PC-9 (cell line): ENCODE measurements around the gene RAF1.

ENCODE experiments used
- CTCF ChIP-seq: fragments of 200-600 bp; sonication (generic); conservative IDR thresholded peaks from 2 replicates; pipeline ENCODE4 v1.6.1; 2017; ENCODE audit warnings: mixed run types, antibody characterized with exemption, mild to moderate bottlenecking, moderate library complexity
- EZH2 ChIP-seq: fragments of 200-600 bp; sonication (generic); IDR thresholded peaks from 2 replicates; pipeline ENCODE4 v1.8.0; 2017; ENCODE audit warnings: antibody characterized with exemption, low read depth

DNA sequence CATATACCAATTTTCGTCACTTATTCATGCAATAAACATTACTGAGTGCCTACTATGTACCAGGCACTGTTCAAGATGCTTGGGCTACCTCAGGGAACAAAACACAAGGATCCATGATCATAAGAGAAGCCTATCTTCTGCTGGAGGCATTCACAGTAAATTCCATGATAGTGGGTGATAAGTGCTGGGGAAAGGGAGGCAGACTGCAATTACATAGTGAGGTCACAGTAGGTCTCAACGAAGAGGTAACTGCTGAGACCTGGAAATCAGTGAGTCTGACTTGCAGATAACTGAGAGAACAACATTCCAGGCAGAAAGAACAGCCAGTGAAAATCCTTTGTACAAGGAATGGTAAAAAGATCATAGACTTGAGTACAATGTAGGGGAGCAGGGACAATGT lies 33.6 kb downstream of the RAF1 start:
- no peak for TF ChIP-seq EZH2
- TF ChIP-seq CTCF, result no peak
